ENCODE measurements around the gene MICOS13.
"Not testable (repeated sequence)": the region's sequence is repeated elsewhere in the genome, so short reads cannot be mapped to it uniquely, and the experiment has no call there.

Gene MICOS13

GRCh38 chr19:5690955-5691821 lies 10.9 kb upstream of the MICOS13 start:
- H3K4me3 ChIP-seq (ENCODE audit: low read depth, low read length): peak overlapping the region; percentile 92
- peak; percentile 59 for DNase-seq (ENCODE audit: low read depth)
- TF ChIP-seq CTCF (IDR thresholded peaks at IDR 0.05; ENCODE audit: insufficient read depth, low read depth, low read length, missing control alignments): no peak

- DNase-seq (ENCODE audit: low read depth): peak; percentile 98
- H3K4me3 ChIP-seq (ENCODE audit: low read depth, low read length): peak within 1 kb of the TSS; percentile 92
- TF ChIP-seq CTCF (IDR thresholded peaks at IDR 0.05; ENCODE audit: insufficient read depth, low read depth, low read length, missing control alignments): peak; percentile 99
Measured at GRCh38 chr19:5690125-5690954, 10.0 kb upstream of the MICOS13 start, which contains the start of gene RPL36. Gene RPL36, plus strand, starts transcription at chr19:5690295. Its CDS starts 213 bp downstream, at chr19:5690508.

- not testable (repeated sequence) for H3K4me3 ChIP-seq (ENCODE audit: low read depth, low read length); DNase-seq (ENCODE audit: low read depth)
Measured at GRCh38 chr19:5688262-5688881, 8.1 kb upstream of the MICOS13 start.

GRCh38 chr19:5687360-5688198 lies 7.3 kb upstream of the MICOS13 start:
- no peak for TF ChIP-seq CTCF (IDR thresholded peaks at IDR 0.05; ENCODE audit: insufficient read depth, low read depth, low read length, missing control alignments)
- H3K4me3 ChIP-seq (ENCODE audit: low read depth, low read length): no peak overlapping the region; the same call in 1 of the 2 replicates
- DNase-seq (ENCODE audit: low read depth): no peak

GRCh38 chr19:5686647-5687359 lies 6.5 kb upstream of the MICOS13 start:
- DNase-seq (ENCODE audit: low read depth): peak; percentile 98
- peak; percentile 86 for TF ChIP-seq CTCF (IDR thresholded peaks at IDR 0.05; ENCODE audit: insufficient read depth, low read depth, low read length, missing control alignments)
- peak overlapping the region; percentile 50 for H3K4me3 ChIP-seq (ENCODE audit: low read depth, low read length)

- H3K4me3 ChIP-seq (ENCODE audit: low read depth, low read length): peak overlapping the region; percentile 50
- TF ChIP-seq CTCF (IDR thresholded peaks at IDR 0.05; ENCODE audit: insufficient read depth, low read depth, low read length, missing control alignments): no peak
- DNase-seq (ENCODE audit: low read depth): no peak
Measured at GRCh38 chr19:5686326-5686646, 6.0 kb upstream of the MICOS13 start.
